WTC11 (cell line): ENCODE results near the gene ARFIP1. TPM values are rescaled to one million over a fixed set of nuclear protein-coding genes. Genes with fewer than 3 reads are reported as not detected.

Source experiments
- ATAC-seq: fragments of 200-7000 bp; cut with Tn5 transposase; 2 replicates; pipeline ENCODE4 v1.10.0; 2021; ENCODE audit warnings: mild to moderate bottlenecking, moderate library complexity
- CTCF ChIA-PET: fragments of 300-600 bp; sonication (Branson Sonifier 250); formaldehyde crosslinking; loops from one replicate; lab custom pipeline; 2021; ENCODE audit warnings: antibody characterized with exemption; lab: Charles Lee
- POLR2A ChIA-PET: fragments of 350-600 bp; sonication (Branson Sonifier 250); formaldehyde crosslinking; loops from one replicate; lab custom pipeline; 2021; ENCODE audit warnings: antibody characterized with exemption; lab: Charles Lee
- DNase-seq: peaks from one replicate; pipeline ENCODE4 v3.0.0; 2021; ENCODE audit warnings: low spot score
- H3K27ac Mint-ChIP-seq: 2 replicates; pipeline ENCODE4 v1.8.0; 2021; ENCODE audit warnings: mixed read lengths
- H3K27me3 Mint-ChIP-seq: 2 replicates; pipeline ENCODE4 v1.8.0; 2021; ENCODE audit warnings: low read depth, mild to moderate bottlenecking, moderate library complexity, mixed read lengths
- H3K36me3 Mint-ChIP-seq: 2 replicates; pipeline ENCODE4 v1.8.0; 2021; ENCODE audit warnings: mixed read lengths
- H3K4me1 Mint-ChIP-seq: 2 replicates; pipeline ENCODE4 v1.8.0; 2022; ENCODE audit warnings: mixed read lengths
- H3K4me3 Mint-ChIP-seq: 2 replicates; pipeline ENCODE4 v1.8.0; 2021; ENCODE audit warnings: mild to moderate bottlenecking, moderate library complexity, mixed read lengths
- H3K9me3 Mint-ChIP-seq: 2 replicates; pipeline ENCODE4 v1.8.0; 2021; ENCODE audit warnings: mixed read lengths
- ATF6 ChIP-seq: sonication (generic); formaldehyde crosslinking; IDR thresholded peaks from 2 replicates; pipeline ENCODE4 v1.8.1; 2023; ENCODE audit warnings: mild to moderate bottlenecking, missing genetic modification reagents
- E2F1 ChIP-seq: sonication (generic); formaldehyde crosslinking; IDR thresholded peaks from 2 replicates; pipeline ENCODE4 v1.8.0; 2022; ENCODE audit warnings: mild to moderate bottlenecking, missing genetic modification reagents
- E2F5 ChIP-seq: sonication (generic); formaldehyde crosslinking; IDR thresholded peaks from 2 replicates; pipeline ENCODE4 v1.8.1; 2022; ENCODE audit warnings: mild to moderate bottlenecking, moderate library complexity, missing genetic modification reagents
- ELF4 ChIP-seq: sonication (generic); formaldehyde crosslinking; IDR thresholded peaks from 2 replicates; pipeline ENCODE4 v1.8.1; 2022; ENCODE audit warnings: low read depth, mild to moderate bottlenecking, moderate library complexity, missing genetic modification reagents
- FOXK1 ChIP-seq: sonication (generic); formaldehyde crosslinking; IDR thresholded peaks from 2 replicates; pipeline ENCODE4 v1.8.0; 2022; ENCODE audit warnings: mild to moderate bottlenecking, moderate library complexity, missing genetic modification reagents
- GABPB1 ChIP-seq: sonication (generic); formaldehyde crosslinking; IDR thresholded peaks from 2 replicates; pipeline ENCODE4 v1.8.1; 2023; ENCODE audit warnings: mild to moderate bottlenecking, missing genetic modification reagents
- NFE2L1 ChIP-seq: sonication (generic); formaldehyde crosslinking; IDR thresholded peaks from 2 replicates; pipeline ENCODE4 v1.8.1; 2023; ENCODE audit warnings: missing genetic modification reagents
- SP1 ChIP-seq: sonication (generic); formaldehyde crosslinking; conservative IDR thresholded peaks from 2 replicates; pipeline ENCODE4 v1.8.1; 2022; ENCODE audit warnings: missing genetic modification reagents
- TCF7 ChIP-seq: sonication (generic); formaldehyde crosslinking; IDR thresholded peaks from 2 replicates; pipeline ENCODE4 v1.8.0; 2022; ENCODE audit warnings: mild to moderate bottlenecking, low read depth, missing genetic modification reagents, moderate library complexity
- ZNF396 ChIP-seq: fragments of 250-450 bp; sonication (Bioruptor Pico); IDR thresholded peaks from 2 replicates; pipeline ENCODE4 v1.8.0; 2021; ENCODE audit warnings: mild to moderate bottlenecking, moderate library complexity, borderline replicate concordance
- ZNF416 ChIP-seq: fragments of 250-450 bp; sonication (Bioruptor Pico); IDR thresholded peaks from 2 replicates; pipeline ENCODE4 v1.9.0; 2021; ENCODE audit warnings: mild to moderate bottlenecking, inconsistent platforms
- total RNA-seq: library from RNA; stranded (reverse); gene quantifications from 3 replicates; pipeline ENCODE4 v1.2.3, GENCODE V29; 2021
- TF ChIP-seq, protein P1 (sequence below): fragments of 250-450 bp; sonication (Bioruptor Pico); IDR thresholded peaks from 2 replicates; pipeline ENCODE4 v1.9.0; 2021; ENCODE audit warnings: mild to moderate bottlenecking, borderline replicate concordance
- TF ChIP-seq, protein P2 (sequence below): sonication (generic); formaldehyde crosslinking; IDR thresholded peaks from 2 replicates; pipeline ENCODE4 v1.8.0; 2023; ENCODE audit warnings: missing genetic modification reagents
- TF ChIP-seq, protein P3 (sequence below): fragments of 250-450 bp; sonication (Bioruptor Pico); conservative IDR thresholded peaks from 2 replicates; pipeline ENCODE4 v1.9.0; 2021; ENCODE audit warnings: mild to moderate bottlenecking
- TF ChIP-seq, protein P4 (sequence below): sonication (generic); formaldehyde crosslinking; IDR thresholded peaks from 2 replicates; pipeline ENCODE4 v1.8.0; 2022; ENCODE audit warnings: mild to moderate bottlenecking, missing genetic modification reagents

ARFIP1 gene
- total RNA-seq, 1 experiment from 2014 or later: 35.3 TPM

GRCh38 chr4:152886201-152886600, 106.4 kb downstream of the ARFIP1 start (continued):
- TF ChIP-seq, protein P1, sequence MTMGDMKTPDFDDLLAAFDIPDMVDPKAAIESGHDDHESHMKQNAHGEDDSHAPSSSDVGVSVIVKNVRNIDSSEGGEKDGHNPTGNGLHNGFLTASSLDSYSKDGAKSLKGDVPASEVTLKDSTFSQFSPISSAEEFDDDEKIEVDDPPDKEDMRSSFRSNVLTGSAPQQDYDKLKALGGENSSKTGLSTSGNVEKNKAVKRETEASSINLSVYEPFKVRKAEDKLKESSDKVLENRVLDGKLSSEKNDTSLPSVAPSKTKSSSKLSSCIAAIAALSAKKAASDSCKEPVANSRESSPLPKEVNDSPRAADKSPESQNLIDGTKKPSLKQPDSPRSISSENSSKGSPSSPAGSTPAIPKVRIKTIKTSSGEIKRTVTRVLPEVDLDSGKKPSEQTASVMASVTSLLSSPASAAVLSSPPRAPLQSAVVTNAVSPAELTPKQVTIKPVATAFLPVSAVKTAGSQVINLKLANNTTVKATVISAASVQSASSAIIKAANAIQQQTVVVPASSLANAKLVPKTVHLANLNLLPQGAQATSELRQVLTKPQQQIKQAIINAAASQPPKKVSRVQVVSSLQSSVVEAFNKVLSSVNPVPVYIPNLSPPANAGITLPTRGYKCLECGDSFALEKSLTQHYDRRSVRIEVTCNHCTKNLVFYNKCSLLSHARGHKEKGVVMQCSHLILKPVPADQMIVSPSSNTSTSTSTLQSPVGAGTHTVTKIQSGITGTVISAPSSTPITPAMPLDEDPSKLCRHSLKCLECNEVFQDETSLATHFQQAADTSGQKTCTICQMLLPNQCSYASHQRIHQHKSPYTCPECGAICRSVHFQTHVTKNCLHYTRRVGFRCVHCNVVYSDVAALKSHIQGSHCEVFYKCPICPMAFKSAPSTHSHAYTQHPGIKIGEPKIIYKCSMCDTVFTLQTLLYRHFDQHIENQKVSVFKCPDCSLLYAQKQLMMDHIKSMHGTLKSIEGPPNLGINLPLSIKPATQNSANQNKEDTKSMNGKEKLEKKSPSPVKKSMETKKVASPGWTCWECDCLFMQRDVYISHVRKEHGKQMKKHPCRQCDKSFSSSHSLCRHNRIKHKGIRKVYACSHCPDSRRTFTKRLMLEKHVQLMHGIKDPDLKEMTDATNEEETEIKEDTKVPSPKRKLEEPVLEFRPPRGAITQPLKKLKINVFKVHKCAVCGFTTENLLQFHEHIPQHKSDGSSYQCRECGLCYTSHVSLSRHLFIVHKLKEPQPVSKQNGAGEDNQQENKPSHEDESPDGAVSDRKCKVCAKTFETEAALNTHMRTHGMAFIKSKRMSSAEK (CRISPR knock-in tag): no peak
- no peak for TF ChIP-seq SP1
- TF ChIP-seq, protein P2, sequence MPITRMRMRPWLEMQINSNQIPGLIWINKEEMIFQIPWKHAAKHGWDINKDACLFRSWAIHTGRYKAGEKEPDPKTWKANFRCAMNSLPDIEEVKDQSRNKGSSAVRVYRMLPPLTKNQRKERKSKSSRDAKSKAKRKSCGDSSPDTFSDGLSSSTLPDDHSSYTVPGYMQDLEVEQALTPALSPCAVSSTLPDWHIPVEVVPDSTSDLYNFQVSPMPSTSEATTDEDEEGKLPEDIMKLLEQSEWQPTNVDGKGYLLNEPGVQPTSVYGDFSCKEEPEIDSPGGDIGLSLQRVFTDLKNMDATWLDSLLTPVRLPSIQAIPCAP (CRISPR knock-in tag): no peak
- TF ChIP-seq, protein P3, sequence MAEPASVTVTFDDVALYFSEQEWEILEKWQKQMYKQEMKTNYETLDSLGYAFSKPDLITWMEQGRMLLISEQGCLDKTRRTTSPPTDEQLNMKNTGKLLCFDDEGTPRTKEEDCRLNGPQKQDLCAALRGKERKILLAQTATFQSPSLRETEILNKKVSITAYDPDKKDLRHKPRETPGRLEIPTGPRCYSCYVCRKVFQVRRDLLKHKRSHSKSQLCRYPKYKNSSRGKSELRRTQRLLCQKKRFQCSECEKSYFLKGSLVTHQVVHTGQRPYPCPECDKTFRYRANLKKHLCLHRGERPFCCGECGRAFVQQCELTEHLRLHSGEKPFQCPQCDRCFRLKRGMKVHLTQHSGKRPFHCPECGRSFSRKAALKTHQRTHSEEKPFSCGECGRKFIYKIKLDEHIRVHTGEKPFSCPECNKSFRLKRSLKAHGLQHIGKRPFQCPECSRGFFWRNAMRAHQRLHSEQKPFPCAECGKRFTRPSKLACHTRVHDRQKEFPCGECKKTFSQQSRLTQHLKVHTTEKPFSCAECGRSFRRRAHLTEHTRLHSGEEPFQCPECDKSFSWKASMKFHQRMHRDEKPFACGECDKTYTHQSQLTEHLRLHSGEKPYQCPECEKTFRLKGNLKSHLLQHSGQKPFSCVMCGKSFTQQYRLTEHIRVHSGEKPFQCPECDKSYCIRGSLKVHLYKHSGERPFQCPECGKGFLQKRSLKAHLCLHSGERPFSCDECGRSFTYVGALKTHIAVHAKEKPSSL (CRISPR knock-in tag): no peak
- no peak for TF ChIP-seq E2F5 (CRISPR knock-in tag)
- TF ChIP-seq ELF4 (CRISPR knock-in tag): no peak
- no peak for TF ChIP-seq GABPB1 (CRISPR knock-in tag)
- no peak for TF ChIP-seq ZNF396 (CRISPR knock-in tag)
- TF ChIP-seq, protein P4, sequence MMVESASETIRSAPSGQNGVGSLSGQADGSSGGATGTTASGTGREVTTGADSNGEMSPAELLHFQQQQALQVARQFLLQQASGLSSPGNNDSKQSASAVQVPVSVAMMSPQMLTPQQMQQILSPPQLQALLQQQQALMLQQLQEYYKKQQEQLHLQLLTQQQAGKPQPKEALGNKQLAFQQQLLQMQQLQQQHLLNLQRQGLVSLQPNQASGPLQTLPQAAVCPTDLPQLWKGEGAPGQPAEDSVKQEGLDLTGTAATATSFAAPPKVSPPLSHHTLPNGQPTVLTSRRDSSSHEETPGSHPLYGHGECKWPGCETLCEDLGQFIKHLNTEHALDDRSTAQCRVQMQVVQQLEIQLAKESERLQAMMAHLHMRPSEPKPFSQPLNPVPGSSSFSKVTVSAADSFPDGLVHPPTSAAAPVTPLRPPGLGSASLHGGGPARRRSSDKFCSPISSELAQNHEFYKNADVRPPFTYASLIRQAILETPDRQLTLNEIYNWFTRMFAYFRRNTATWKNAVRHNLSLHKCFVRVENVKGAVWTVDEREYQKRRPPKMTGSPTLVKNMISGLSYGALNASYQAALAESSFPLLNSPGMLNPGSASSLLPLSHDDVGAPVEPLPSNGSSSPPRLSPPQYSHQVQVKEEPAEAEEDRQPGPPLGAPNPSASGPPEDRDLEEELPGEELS (CRISPR knock-in tag): no peak
- no peak for TF ChIP-seq FOXK1
- TF ChIP-seq NFE2L1: no peak
- no peak for TF ChIP-seq E2F1 (CRISPR knock-in tag)

- ChIA-PET POLR2A (no interaction called here), CTCF (no interaction called here)
- DNase-seq (no peak), ATAC-seq (no peak)
- H3K4me1 Mint-ChIP-seq: peaks cover 25% of the 10 kb centered on the region
- H3K27me3 Mint-ChIP-seq: no peaks in the 10 kb centered on the region
- no peak overlapping the region for H3K4me3 Mint-ChIP-seq
- H3K27ac Mint-ChIP-seq: no peak overlapping the region
- peaks cover 19% of the 10 kb centered on the region for H3K36me3 Mint-ChIP-seq
- TF ChIP-seq ZNF416 (CRISPR knock-in tag) (no peak), ELF4 (CRISPR knock-in tag) (no peak), ATF6 (CRISPR knock-in tag) (no peak), TCF7 (CRISPR knock-in tag) (no peak)
- no peaks in the 10 kb centered on the region for H3K9me3 Mint-ChIP-seq
Measured at GRCh38 chr4:152887981-152888380, 108.2 kb downstream of the ARFIP1 start.
